GM21576 (cell line): ENCODE measurements around the gene ATF7.
A peak's percentile ranks its signal among the peaks of the same experiment; 100 is the strongest.
"Not testable (repeated sequence)": the region's sequence is repeated elsewhere in the genome, so short reads cannot be mapped to it uniquely, and the experiment has no call there.

ENCODE experiments used
- ATAC-seq: cut with Tn5 transposase; IDR thresholded peaks from one replicate; pipeline ENCODE4 v1.9.1; 2021; ENCODE audit warnings: mild to moderate bottlenecking, moderate library complexity; ENCODE audit not compliant: unreplicated experiment

ATF7 gene

DNA sequence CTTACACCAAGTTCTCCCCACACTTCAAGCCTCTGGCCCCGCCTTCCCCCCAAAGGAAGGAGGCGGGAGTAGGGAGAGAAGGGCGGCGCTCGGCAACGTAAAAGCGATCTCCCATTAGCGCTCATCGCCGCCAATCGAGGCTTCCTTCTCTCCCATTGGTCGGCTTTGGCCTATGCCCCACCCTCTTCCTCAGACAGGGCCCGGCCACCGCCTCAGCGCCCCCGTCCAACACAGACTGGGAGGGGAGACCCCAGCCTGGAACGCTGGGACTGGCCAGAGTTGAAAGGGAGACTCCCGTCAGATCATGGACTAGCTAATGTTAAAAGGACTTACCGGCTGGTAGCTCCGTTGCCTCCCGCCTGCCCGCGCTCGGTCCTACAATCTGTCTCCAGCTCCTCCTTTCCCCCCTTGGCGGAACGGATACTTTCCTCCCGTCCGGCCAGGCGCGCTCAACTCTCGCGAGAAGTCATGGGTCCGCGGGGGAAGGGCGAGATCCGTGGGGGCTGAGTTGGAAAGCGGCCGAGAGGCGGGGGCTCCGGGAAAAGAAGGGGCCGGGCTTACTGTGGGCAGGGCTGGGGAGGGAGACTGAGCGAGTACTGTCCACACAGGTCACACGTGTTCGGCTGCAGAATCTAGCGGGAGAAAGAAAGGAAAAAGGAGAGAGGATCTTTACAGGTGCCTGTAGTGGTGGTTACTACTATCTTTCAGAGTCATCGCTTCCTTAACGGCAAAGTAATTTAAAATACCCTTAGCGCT lies at the start of gene ATF7:
ATF7 (minus strand) TSS at position 437 of the 756 bp plus-strand sequence. CDS start 25,382 bp downstream, outside the sequence.
- peak; percentile 92 for ATAC-seq

DNA sequence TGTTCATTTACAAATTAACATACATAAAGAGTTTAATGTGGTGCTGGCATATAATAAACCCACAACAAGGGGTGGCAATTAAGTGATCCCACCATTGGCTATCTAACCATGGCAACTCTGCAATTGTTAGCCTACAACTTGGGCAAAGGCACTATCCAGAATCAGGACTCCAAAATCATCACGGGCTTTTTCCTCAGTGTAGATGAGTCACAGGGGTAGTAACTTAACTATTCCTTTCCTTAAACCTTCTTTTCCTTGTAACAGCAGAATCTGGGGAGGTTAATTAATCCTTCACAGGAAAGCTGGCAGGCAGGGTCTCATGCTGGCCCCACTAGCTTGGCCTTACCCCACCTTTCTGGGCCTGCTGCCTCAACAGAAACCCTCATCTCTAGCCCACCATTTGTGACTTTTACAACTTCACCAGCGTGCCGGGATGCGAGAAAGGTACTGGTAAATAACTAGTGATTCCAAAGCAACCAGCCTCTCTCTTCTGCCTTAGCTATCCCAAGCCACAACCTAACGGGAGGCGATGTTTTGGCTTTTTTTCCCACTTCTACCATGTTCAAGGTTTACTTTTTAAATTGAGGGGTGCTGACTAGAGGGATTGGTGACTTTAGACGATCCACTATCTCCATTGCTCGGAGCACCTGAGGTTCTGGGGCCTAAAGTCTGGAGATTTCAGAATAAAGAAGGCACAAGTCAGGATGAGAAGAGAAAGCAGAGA lies 49.0 kb upstream of the ATF7 start:
- no peak for ATAC-seq

DNA sequence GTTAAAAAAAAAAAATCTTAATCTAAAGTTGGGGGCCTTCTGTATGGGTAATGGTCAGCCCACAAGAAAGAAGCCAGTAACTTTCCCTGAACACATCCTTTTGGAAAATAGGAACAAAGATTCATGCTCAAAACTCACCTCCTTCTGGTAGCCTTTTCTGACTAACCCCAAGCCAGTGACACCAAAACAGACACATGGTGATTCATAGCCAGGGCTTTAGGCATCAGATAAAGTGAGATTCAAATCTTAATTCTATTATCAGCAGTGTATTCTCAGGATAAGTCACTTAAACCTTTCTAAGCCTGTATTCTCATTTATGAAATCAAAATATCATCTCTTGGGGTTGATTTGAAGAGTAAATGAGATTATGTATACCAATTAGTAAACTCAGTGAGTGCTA lies 44.8 kb upstream of the ATF7 start:
- ATAC-seq, result no peak

DNA sequence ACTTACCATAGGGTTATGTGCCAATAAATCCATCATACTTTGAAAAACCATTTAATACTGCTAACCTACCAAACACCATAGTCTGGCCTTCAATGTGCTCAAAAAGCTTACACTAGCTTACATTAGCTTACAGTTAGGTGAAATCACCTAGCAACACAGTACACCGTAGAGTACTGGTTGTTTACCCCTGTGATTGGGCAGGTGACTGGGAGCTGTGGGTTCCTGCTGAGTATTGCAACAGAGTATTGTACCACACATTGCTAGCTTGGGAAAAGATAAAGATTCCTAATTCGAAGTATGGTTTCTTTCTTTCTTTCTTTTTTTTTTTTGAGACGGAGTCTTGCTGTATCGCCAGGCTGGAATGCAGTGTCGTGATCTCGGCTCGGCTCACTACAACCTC lies 44.1 kb upstream of the ATF7 start:
- no peak for ATAC-seq

DNA sequence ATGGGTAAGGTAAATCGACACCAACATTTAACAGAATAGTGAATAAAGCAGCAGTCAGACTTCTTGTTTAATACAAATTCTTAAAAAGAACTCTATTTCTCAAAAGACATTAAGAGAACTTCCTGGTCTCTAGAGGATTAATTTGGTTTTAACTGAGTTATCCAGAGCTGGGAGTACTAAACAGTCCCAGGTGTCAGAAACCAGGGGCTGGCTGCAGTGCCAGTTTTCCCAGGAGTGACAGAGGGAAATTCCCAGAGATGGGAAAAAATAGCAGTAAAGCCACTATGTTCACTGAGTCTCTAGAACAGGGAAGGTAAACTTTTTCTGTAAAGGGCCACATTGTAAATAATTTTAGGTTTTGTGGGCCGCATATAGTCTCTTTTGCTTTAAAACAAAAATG lies 40.9 kb upstream of the ATF7 start:
- no peak for ATAC-seq

DNA sequence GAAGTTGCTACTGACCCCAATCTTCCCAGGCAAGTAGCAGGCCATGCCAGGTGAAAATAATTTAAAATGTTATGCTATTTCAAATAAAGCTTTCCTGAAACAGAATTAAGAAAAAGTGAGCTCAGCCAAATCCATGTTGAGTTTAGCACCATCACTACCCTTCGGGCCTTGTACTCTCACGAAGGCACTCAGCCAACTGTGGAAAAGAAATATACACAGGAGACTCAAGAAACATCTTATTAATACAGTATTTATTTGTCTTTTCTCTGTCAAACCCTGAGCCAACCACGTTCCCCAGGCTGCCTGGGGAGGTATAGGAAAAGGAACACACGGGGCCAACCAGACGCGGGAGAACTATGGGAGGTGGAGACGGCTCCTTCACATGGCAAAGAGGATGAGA lies 38.8 kb upstream of the ATF7 start:
- ATAC-seq, result no peak

DNA sequence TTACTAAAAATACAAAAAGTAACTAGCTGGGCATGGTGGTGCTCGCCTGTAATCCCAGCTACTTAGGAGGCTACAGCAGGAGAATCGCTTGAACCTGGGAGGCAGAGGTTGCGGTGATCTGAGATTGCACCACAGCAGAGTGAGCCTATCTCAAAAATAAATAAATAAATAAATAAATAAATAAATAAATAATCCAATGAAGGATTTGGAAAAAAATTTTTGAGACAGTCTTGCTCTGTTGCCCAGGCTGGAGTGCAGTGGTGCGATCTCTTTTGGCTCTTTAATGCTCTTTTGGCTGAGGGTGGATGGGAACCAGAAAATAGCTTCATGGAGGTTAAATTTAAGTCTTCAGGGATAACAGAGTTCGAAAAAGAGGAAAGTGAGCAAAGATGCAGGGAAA lies 38.0 kb upstream of the ATF7 start:
- no peak for ATAC-seq

DNA sequence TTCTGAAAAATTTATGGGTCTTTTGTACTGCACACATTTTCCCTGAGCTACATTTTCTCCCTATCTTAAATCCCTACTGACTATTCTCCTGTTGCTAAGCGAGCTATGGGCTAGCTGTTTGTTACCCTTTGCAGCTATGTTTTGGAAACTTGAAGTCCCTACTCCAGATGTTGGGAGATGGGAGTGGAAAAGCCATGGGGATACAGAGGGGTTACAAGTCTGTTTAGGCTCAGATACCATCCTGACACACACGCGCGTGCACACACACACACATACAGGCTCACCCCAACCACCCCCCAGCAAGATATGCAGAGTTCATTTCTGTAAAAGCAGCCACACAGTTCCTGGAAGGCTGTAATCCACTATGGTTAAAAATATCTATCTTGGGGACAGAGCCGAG lies 33.9 kb upstream of the ATF7 start:
- ATAC-seq, result no peak

DNA sequence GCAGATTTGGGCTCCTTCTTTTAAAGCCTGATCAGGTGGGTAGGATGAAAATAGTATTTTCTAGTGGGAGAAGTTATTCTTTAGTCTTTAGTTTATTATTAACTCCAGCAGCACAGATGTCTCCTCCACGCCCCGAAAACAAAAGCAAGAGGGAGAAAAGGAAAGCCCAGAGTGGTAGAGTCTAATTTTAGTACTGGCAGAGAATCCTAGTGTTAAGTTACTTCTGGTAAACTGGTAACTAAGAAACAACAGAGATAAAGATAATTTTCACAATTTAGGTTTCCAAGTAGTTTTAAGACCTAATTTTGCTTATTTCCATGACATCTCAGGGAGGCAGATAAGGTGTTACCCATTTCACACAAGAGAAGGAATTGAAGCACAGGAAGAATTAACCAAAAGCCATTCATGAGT lies 33.4 kb upstream of the ATF7 start:
- no peak for ATAC-seq

DNA sequence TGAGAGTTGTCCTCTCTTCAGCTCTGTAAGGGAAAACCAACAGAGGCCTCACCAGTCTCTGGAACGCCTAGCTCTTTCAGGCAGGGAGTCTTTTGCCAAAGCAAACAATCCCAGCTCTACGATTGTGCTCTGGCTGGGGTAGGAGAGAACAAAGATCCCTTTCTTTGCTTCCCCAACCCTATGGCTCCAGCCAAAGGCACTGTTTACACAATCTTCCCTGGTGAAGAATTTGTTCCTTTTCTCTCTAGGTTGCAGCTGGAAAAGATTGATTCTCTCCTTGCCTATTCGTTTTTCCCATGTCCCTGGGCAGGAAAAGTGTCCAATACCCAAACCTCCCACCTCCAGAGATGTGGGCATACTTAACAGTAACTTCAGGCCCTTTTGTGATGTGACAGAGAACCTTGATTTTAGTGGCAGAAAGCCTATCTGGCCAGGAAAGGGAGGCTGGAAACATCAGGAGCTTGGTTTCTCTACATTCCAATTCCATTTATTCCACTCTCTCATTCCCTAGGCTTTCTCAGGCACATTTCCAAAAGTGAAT lies 32.9 kb upstream of the ATF7 start:
- ATAC-seq, result no peak

DNA sequence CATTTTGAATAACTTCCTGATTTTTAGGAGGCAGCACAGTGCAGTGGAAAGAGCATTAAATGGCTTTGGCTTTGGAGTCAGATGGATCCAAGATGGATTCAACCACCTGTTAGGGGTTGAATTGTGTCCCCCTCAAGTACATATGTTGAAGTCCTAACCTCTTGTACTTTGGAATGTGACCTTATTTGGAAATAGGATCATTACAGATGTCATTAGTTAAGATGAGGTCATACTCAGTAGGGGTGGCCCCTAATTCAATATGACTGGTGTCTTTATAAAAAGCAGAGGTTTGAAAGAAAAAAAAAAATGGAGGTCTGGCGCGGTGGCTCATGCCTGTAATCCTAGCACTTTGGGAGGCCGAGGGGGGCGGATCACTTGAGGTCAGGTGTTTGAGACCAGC lies 30.9 kb upstream of the ATF7 start:
- ATAC-seq, result no peak

DNA sequence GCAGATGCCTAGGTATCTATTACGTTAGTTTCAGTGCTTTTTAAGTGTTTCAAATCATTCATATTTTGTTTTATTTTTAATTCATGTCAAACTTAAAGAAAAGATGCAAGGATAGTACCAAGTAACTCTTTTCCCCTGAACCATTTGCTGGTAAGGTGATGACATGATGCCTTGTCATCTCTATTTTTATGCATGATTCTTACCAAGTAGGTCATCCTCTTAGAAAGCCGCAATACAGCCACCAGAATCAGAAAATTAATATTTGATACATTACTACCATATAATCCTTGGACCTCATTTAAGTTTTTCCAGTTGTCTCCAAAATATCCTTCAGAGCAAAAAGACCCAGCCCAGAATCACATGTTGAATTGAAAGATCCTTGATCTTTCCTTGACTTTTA lies 27.4 kb upstream of the ATF7 start:
- ATAC-seq, result no peak

DNA sequence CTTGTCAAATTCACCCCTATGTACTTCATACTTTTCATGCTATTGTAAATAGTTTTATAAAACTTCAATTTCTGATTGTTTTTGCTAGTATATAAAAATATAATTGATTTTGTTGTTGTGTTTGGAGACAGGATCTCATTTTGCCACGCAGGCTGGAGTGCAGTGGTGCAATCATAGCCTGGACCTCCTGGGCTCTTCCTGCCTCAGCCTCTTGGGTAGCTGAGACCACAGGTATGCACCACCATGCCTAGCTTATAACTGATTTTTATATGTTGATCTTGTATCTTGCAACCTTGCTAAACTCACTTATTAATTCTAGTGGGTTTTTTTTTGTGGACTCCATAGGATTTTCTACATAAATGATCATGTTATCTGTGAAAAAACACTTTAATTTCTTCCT lies 26.2 kb upstream of the ATF7 start:
- no peak for ATAC-seq

DNA sequence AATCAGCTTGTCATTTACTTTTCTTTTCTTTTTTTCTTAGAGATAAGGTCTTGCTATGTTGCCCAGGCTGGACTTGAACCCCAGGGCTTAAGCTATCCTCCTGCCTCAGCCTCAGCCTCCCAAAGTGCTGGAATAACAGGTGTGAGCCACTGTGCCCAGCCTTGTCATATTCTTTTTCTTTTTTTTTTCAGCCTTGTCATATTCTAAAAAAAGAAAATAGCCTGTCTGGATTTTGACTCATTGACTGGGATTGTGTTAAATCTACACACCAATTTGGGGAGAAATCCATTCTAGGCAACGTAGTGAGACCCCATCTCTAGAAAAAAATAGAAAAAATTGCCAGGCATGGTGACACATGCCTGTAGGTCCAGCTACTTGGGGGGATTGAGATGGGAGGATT lies 25.6 kb upstream of the ATF7 start:
- no peak for ATAC-seq

DNA sequence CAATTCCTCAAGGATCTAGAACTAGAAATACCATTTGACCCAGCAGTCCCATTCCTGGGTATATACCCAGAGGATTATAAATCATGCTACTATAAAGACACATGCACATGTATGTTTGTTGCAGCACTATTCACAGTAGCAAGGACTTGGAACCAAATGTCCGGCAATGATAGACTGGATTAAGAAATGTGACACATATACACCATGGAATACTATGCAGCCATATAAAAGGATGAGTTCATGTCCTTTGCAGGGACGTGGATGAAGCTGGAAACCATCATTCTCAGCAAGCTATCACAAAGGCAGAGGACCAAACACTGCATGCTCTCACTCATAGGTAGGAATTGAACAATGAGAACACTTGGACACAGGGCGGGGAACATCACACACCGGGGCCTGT lies 20.1 kb upstream of the ATF7 start:
- ATAC-seq, result not testable (repeated sequence)

DNA sequence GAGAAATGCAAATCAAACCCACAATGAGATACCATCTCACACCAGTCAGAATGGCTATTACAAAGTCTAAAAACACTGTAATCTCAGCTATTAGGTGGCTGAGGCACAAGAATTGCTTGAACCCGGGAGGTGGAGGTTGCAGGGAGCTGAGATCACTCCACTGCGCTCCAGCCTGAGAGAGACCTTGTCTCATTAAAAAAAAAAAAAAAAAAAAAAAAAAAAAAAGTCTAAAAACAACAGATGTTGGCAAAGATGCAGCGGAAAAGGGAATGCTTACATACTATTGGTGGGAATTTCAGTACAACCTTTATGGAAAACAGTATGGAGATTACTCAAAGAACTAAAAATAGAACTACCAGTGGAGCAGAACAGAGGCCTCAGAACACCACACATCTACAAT lies 19.0 kb upstream of the ATF7 start:
- no peak for ATAC-seq

DNA sequence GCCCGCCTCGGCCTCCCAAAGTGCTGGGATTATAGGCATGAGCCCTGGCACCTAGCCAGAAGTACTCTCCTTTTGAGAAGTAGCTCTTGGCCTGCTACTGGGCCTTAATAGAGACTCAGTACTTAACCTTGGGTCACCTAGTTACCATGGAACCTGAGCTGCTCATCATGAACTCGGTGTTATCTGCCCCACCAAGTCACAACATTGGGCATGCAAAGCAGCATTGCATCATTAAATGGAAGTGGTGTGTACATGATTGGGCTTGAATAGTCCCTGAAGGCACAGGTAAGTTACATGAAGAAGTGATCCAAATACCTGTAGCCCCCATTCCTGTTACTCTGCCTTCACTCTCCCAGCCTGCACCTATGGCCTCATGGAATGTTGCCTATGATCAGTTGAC lies 18.0 kb upstream of the ATF7 start:
- no peak for ATAC-seq

DNA sequence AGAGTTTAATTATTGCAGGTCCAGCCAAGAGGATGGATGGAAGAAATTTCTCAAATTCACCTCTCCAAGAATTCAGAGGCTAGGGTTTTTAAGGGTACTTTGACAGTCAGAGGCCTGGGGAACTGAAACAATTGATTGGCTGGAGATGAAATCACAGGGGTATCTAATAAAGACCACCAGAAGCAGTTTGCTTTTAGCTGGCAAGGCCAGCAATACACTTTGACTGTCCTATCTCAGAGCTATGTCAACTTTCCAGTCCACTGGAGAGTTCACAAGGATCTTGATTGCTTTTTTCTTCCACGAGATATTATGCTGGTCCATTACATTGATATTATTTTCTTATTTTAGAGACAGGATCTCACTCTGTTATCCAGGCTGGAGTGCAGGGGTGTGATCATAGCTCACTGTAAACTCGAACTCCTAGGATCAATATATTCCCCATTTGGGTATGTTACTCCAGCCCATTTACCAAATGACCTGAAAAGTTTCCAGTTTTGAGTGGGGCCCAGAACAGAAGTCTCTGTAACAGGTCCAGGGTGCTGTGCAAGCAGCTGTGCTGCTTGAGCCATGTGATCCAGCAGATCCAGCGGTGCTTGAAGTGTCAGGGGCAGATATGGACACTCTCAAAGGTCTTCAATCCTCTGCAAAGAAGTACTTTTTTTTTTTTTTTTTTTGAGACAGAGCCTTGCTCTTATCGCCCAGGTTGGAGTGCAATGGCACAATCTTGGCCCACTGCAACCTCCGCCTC lies 17.2 kb upstream of the ATF7 start:
- no peak for ATAC-seq

DNA sequence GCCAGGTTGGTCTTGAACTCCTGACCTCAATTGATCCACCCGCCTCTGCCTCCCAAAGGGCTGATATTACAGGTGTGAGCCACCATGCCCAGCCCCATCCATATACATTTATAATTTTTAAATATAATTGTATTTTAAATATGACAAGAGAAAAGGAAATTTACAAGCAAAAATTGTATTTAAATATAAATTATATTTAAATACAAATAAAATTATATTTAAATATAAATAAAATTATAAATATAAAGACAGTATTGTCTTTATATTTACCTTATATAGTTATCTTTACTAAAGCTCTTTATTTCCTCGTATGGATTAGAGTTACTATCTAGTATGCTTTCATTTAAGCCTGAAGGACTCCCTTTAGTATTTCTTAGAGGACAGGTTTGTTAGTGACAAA lies 11.9 kb upstream of the ATF7 start:
- no peak for ATAC-seq

DNA sequence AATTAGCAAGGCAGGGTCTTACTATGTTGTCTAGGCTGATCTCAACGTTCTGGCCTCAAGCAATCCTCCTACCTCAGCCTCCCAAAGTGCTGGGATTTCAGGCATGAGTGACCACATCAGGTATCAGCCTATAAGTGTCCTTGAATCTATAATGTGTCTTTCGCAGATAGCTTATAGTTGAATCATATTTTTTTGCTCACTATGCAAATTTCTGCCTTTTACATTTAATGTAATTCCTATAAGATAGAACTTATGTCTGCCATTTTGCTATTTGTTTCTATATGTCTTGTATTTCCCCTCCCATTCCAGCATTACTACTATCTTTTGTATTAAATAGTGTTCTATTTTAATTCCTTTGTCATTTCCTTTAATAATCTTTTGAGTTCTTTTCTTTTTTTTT lies 10.5 kb upstream of the ATF7 start:
- no peak for ATAC-seq

DNA sequence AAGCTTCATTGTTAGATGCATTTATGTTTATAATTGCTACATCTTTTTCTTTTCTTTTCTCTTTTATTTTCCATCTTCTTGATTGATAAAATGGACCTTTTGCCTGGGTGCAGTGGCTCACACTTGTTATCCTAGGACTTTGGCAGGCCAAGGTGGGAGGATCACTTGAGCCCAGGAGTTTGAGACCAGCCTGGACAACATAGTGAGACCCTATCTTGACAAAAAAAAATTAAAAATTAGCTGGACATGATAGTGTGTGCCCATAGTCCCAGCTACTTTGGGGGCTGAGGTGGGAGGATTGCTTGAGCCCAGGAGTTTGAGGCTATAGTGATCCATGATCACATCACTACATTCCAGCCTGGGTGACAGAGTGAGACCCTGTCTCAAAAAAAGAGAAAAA lies 9.5 kb upstream of the ATF7 start:
- not testable (repeated sequence) for ATAC-seq

DNA sequence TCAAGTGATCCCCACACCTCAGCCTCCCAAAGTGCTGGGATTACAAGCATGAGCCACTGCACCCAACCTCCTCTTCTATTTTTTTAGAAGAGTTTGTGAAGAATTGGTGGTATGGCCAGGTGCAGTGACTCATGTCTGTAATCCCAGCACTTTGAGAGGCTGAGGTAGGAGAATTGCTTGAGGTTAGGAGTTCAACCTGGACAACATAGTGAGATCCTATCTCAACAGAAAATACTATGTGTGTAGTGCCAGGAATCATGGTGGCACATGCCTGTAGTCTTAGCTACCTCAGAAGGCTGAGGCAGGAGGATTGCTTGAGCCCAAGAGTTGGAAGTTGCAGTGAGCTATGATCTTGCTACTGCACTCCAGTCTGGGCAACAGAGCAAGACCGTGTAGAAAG lies 5.5 kb upstream of the ATF7 start:
- ATAC-seq, result no peak
